ENCODE measurements around the gene PLEKHM2.

PLEKHM2 gene

DNA sequence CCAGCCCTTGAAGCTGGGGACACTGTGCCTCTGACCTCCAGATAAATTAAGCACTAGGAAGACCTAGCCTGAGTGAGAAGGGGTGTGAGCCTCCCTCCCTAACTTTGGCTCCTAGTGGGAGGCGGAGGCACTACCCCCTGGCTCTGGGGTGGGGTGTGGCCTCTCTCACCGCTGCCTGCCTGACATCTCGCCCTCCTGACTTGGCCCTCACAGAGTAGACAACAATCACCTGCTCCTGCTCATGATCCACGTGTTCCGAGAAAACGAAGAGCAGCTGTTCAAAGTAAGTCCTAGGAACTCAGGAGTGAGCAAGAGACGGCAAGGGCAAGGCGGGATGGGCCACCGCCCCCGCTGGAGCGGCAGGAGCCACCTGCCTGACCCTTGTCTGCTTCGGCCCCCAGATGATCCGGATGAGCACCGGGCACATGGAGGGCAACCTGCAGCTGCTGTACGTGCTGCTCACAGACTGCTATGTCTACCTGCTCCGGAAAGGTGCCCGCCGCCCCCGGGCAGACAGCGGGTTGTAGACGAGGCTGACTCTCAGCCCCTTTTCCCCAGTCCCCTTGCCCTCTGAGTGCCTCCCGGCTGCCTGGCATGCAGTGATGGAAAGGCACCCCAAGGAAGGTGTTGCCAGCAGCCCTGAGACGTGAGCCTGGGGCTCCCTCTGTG lies 43.9 kb downstream of the PLEKHM2 start:
- DNase-seq = no peak

DNA sequence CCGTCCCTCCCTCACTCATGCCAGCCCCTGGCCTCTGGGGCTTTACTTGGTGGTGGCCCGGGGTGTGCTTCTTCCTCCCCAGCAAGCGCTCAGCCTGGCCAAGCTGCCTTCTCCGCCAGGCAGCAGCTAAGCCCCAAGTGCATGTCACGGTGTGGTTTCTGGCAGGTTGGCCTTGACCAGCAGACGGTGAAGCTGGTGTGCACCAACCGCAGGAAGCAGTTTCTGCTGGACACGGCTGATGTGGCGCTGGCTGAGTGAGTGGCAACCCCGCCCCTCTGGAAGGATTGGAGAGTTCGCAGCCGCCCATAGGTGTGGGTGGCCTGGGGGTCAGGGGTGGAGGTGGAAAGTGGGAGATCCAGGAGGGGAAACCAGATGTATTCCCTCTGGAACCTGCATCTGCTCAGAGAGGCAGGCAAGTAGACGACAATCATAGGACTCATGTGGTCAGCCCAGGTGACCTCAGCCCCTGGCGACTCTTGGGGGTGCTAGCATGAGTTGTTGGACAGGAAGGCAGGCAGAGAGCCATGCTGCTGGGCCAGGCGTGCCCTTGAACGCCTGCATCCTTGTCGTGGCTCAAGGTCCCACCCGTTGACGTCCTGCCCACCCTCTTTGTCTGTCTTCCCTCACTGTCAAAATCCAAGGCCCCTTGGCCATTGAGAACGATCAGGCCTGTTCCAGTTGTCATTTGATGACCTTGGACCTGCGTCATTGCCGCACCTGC lies 45.0 kb downstream of the PLEKHM2 start:
- no peak for DNase-seq

GRCh38 chr1:15730423-15730822 lies 46.3 kb downstream of the PLEKHM2 start:
- no peak for DNase-seq

- DNase-seq = no peak
Measured at GRCh38 chr1:15730936-15731335, 46.8 kb downstream of the PLEKHM2 start.

GRCh38 chr1:15731735-15732685 lies 47.9 kb downstream of the PLEKHM2 start:
- DNase-seq = no peak

GRCh38 chr1:15732686-15733081 lies 48.6 kb downstream of the PLEKHM2 start:
- DNase-seq = no peak

DNA sequence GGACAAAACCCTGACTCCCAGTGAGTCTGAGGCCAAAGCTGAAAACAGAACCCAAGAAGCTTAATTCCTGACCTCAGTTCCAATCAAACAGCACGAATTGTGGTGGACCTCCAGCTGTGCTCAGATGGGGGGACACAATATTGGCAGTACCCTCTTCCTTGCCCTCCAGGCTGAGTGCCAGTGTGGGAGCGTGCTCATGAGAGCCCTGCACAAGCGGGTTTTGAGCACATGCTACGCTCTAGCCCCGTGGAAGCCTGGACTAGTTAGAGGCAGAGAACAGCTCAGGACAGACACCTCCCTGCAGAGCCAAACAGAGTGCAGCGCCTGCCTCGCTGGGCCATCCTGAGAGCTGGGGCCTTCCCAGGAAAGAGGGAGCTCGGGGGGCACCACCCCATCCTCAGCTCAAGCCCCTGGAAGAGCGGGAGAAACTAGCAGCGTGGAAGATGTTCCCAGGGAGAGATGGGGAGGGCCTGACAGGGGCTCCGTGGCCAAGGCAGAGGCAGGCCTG lies 49.2 kb downstream of the PLEKHM2 start:
- no peak for DNase-seq

GRCh38 chr1:15733726-15734226 lies 49.7 kb downstream of the PLEKHM2 start:
- DNase-seq = no peak

GRCh38 chr1:15734296-15734695 lies 50.2 kb downstream of the PLEKHM2 start:
- DNase-seq = no peak

GRCh38 chr1:15734901-15735300 lies 50.8 kb downstream of the PLEKHM2 start:
- no peak for DNase-seq

GRCh38 chr1:15735304-15736037 lies 51.4 kb downstream of the PLEKHM2 start:
- no peak for DNase-seq

- no peak for DNase-seq
Measured at GRCh38 chr1:15736038-15736891, 52.1 kb downstream of the PLEKHM2 start, which contains the start of gene SLC25A34. Gene SLC25A34 (plus strand): TSS chr1:15736258. CDS start chr1:15736486, 228 bp downstream.

DNA sequence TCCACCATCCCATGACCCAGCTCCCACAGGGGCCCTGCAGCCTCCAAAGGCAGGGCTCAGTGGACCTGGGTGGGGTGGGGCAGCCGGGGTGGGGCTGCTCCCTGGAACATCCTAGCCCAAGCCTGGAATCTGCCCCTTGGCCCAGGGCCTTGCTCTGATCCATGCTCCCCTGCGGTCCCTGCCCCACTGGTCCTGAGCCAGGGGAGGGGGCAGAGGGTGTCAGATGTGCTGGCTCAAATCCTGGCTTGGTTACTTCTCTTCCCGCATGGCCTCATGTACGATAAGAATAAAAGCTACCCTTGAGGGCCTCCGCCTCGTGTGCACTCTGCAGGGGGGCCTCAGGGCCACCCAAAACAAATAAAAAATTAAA lies 52.8 kb downstream of the PLEKHM2 start:
- DNase-seq = no peak

GRCh38 chr1:15737324-15738319 lies 53.5 kb downstream of the PLEKHM2 start:
- no peak for DNase-seq

- DNase-seq = no peak
Measured at GRCh38 chr1:15738416-15739113, 54.4 kb downstream of the PLEKHM2 start.

GRCh38 chr1:15739259-15739658 lies 55.1 kb downstream of the PLEKHM2 start:
- DNase-seq = no peak

GRCh38 chr1:15739745-15740144 lies 55.6 kb downstream of the PLEKHM2 start:
- no peak for DNase-seq

DNA sequence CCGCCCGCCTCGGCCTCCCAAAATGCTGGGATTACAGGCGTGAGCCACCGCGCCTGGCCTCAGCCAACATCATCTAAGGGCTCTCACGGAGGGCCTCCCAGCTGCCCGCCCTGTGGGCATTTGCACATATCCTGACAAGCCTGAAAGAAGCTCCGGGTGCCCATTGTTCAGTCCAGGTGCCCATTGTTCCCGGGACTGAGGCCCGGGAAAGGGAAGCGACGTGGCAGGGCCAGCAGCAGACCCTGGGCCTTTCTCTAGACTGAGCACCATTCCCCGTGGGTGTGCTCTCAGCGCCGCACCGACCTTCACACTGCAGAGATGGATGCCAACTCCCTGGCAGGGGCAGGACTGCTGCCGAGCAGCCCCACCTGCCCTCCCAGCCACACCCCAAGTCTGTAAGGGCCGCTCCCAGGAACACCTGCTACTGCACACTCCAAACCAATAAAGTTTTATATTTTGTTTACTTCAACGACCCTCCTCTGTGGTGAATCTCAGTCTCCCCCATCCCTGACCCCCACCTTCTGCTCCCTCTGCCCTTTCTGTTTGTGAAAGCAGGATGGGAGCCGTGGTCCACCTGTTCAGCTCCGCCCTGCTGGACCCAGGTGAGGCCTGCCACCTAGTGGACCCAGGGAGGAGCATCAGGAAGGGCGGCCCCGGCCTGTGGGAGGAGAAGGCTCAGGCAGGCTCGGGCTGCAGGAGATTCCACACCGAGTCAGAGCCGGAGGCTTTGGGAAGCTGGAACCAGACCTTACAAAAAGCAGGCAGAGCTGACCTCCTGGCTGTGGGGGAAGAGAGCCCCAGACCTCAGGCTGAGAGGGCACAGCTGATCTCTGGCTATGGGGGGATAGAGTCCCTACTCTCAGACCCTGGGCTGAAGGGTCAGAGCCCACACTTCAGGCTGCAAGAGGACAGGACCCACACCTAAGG lies 57.1 kb downstream of the PLEKHM2 start:
- DNase-seq = peak; percentile 77
